GM12878 (cell line): ENCODE results near the gene MAP7.

ENCODE experiments used
- ATF2 ChIP-seq: IDR thresholded peaks from 2 replicates; pipeline ENCODE4 v1.6.1; 2012; ENCODE audit warnings: low read length, inconsistent platforms
- CTCF ChIP-seq, 3 experiments: IDR thresholded peaks in 2 of 3; conservative IDR thresholded peaks in 1 of 3; 2 replicates each; pipeline ENCODE4 v1.5.1; 2011; ENCODE audit warnings: low read depth in 3 of 3, low read length in 3 of 3, mild to moderate bottlenecking in 3 of 3, control low read depth in 2 of 3, moderate library complexity in 2 of 3, inconsistent platforms in 1 of 3, mixed read lengths in 1 of 3; ENCODE audit not compliant: control insufficient read depth in 2 of 3, insufficient read depth in 1 of 3; ENCODE audit errors: extremely low read depth in 1 of 3
- EP300 ChIP-seq, 2 experiments: fragments of 150-350 bp in 1 of 2; IDR thresholded peaks; 2 replicates each; pipeline ENCODE4 v1.6.1; 2011 to 2012; ENCODE audit warnings: low read depth in 2 of 2, low read length in 2 of 2, borderline replicate concordance in 1 of 2, improper control_type of control experiment in 1 of 2, inconsistent platforms in 1 of 2; ENCODE audit not compliant: control insufficient read depth in 1 of 2
- EZH2 ChIP-seq: IDR thresholded peaks from 2 replicates; pipeline ENCODE4 v1.6.1; 2012; ENCODE audit warnings: low read depth, mild to moderate bottlenecking, control low read depth, inconsistent platforms, low read length, borderline replicate concordance; ENCODE audit not compliant: control insufficient read depth
- JUNB ChIP-seq: IDR thresholded peaks from 2 replicates; pipeline ENCODE4 v1.6.1; 2016; ENCODE audit warnings: antibody characterized with exemption, mild to moderate bottlenecking
- MXI1 ChIP-seq: fragments of 150-350 bp; IDR thresholded peaks from 2 replicates; pipeline ENCODE4 v1.6.1; 2011; ENCODE audit warnings: low read depth, mild to moderate bottlenecking, inconsistent platforms, low read length, improper control_type of control experiment
- PAX5 ChIP-seq: IDR thresholded peaks from 2 replicates; pipeline ENCODE4 v1.6.1; 2011; ENCODE audit warnings: low read depth, low read length, borderline replicate concordance
- POLR2AphosphoS5 ChIP-seq: IDR thresholded peaks from 2 replicates; pipeline ENCODE4 v1.6.1; 2011; ENCODE audit warnings: mild to moderate bottlenecking, low read length, inconsistent platforms
- RAD21 ChIP-seq: IDR thresholded peaks from 2 replicates; pipeline ENCODE4 v1.6.1; 2011; ENCODE audit warnings: mild to moderate bottlenecking, low read depth, low read length, moderate library complexity; ENCODE audit not compliant: insufficient read depth
- SUZ12 ChIP-seq: fragments of 200-600 bp; sonication (generic); IDR thresholded peaks from one replicate; pipeline ENCODE4 v1.6.1; 2018; ENCODE audit warnings: antibody characterized with exemption, mild to moderate bottlenecking; ENCODE audit not compliant: unreplicated experiment
- USF1 ChIP-seq: IDR thresholded peaks from 2 replicates; pipeline ENCODE4 v1.6.1; 2011; ENCODE audit warnings: borderline replicate concordance, low read depth, mild to moderate bottlenecking, moderate library complexity, mixed read lengths, low read length; ENCODE audit not compliant: insufficient read depth; ENCODE audit errors: extremely low read length
- ZNF274 ChIP-seq: IDR thresholded peaks from one replicate; pipeline ENCODE4 v1.8.0; 2011; ENCODE audit not compliant: insufficient read length, insufficient read depth
- TF ChIP-seq, protein P1 (sequence below): IDR thresholded peaks from 2 replicates; pipeline ENCODE4 v1.6.1; 2011; ENCODE audit warnings: low read depth, low read length, improper control_type of control experiment, borderline replicate concordance

- TF ChIP-seq ATF2 = no peak
- TF ChIP-seq PAX5 = no peak
- TF ChIP-seq CTCF (IDR thresholded peaks at IDR 0.05 in 2 of 3, conservative IDR thresholded peaks at IDR 0.05 in 1 of 3; ENCODE audit: control insufficient read depth in 2 of 3, extremely low read depth in 1 of 3, insufficient read depth in 1 of 3, low read depth in 3 of 3, low read length in 3 of 3) = no peak
- no peak for TF ChIP-seq MXI1
- no peak for TF ChIP-seq EP300 (IDR thresholded peaks at IDR 0.05; ENCODE audit: borderline replicate concordance in 1 of 2, control insufficient read depth in 1 of 2, low read depth in 2 of 2, low read length in 2 of 2)
- TF ChIP-seq USF1 = no peak
- TF ChIP-seq, protein P1, sequence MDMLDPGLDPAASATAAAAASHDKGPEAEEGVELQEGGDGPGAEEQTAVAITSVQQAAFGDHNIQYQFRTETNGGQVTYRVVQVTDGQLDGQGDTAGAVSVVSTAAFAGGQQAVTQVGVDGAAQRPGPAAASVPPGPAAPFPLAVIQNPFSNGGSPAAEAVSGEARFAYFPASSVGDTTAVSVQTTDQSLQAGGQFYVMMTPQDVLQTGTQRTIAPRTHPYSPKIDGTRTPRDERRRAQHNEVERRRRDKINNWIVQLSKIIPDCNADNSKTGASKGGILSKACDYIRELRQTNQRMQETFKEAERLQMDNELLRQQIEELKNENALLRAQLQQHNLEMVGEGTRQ = no peak
- TF ChIP-seq RAD21 = no peak
- no peak for TF ChIP-seq EZH2
- no peak for TF ChIP-seq POLR2AphosphoS5
- no peak for TF ChIP-seq SUZ12
- TF ChIP-seq JUNB = no peak
- TF ChIP-seq ZNF274 = no peak
Measured at GRCh38 chr6:136335736-136336363, 214.4 kb downstream of the MAP7 start.
